Fibroblast of lung (primary cell): Measurements from ENCODE around the gene CISH.

Source experiments
- CTCF ChIP-seq, 2 donors: IDR thresholded peaks in 1 of 2; conservative IDR thresholded peaks in 1 of 2; 1 replicate in 1 of 2; 2 replicates in 1 of 2; pipeline ENCODE4 v1.5.1; 2011 to 2012; ENCODE audit warnings: low read length in 2 of 2, control low read depth in 1 of 2, inconsistent platforms in 1 of 2, low read depth in 1 of 2, mild to moderate bottlenecking in 1 of 2
- EZH2 ChIP-seq: IDR thresholded peaks from 2 replicates; pipeline ENCODE4 v1.5.1; 2012; ENCODE audit warnings: low read length, control low read depth, mild to moderate bottlenecking; ENCODE audit errors: missing control alignments

GRCh38 chr3:50592568-50592967 is 19.0 kb downstream of the CISH start:
- TF ChIP-seq CTCF (conservative IDR thresholded peaks at IDR 0.05 in 1 of 2, IDR thresholded peaks at IDR 0.05 in 1 of 2; ENCODE audit: low read depth in 1 of 2, low read length in 2 of 2) (no peak), EZH2 (no peak)
